GM10248 (cell line): ENCODE measurements around the gene RALGPS1.

Source experiments
- CTCF ChIA-PET: fragments of 300-600 bp; sonication (Branson Sonifier 250); formaldehyde crosslinking; extraction: SDS; loops from one replicate; lab custom pipeline; 2021; ENCODE audit warnings: antibody characterized with exemption; lab: Yijun Ruan, JAX
- POLR2A ChIA-PET: fragments of 350-650 bp; sonication (Branson Sonifier 250); formaldehyde crosslinking; extraction: SDS; loops from one replicate; lab custom pipeline; 2020; ENCODE audit warnings: antibody characterized with exemption; lab: Yijun Ruan, JAX
- DNase-seq: peaks from one replicate; pipeline ENCODE4 v3.0.0; 2012; ENCODE audit errors: extremely low spot score
- CTCF ChIP-seq: IDR thresholded peaks from 2 replicates; pipeline ENCODE4 v1.5.1; 2012; ENCODE audit warnings: mild to moderate bottlenecking, low read depth; ENCODE audit errors: extremely low read depth, missing control alignments, control extremely low read depth

RALGPS1 gene

GRCh38 chr9:127158786-127159324 lies 244.3 kb downstream of the RALGPS1 start:
- DNase-seq: no peak
- ChIA-PET POLR2A (no interaction called here), CTCF (interaction anchor here (2.0 kb wide), 1 partner anchor 40 kb away, joined by 6 read pairs; no protein-coding TSS in a partner anchor)
- no peak for TF ChIP-seq CTCF

GRCh38 chr9:127159325-127159801 lies 244.8 kb downstream of the RALGPS1 start:
- TF ChIP-seq CTCF: no peak
- ChIA-PET CTCF (interaction anchor here (0.9 to 2.0 kb wide), 2 partner anchors 40 to 41 kb away, joined by 3 to 6 read pairs; no protein-coding TSS in a partner anchor), POLR2A (no interaction called here)
- DNase-seq: no peak

- CTCF ChIA-PET: interaction anchor here (0.9 to 2.0 kb wide), 2 partner anchors 39 to 41 kb away, joined by 3 to 6 read pairs; no protein-coding TSS in a partner anchor
- POLR2A ChIA-PET: no interaction called here
- TF ChIP-seq CTCF: no peak
- DNase-seq: no peak
Measured at GRCh38 chr9:127159949-127160610, 245.5 kb downstream of the RALGPS1 start.

GRCh38 chr9:127161081-127161624 lies 246.6 kb downstream of the RALGPS1 start:
- CTCF ChIA-PET: interaction anchor here (0.8 to 1.1 kb wide), 5 partner anchors 9 to 42 kb away, joined by 3 to 4 read pairs (median 3); no protein-coding TSS in a partner anchor
- TF ChIP-seq CTCF: no peak
- DNase-seq: no peak
- POLR2A ChIA-PET: no interaction called here

GRCh38 chr9:127162046-127162863 lies 247.7 kb downstream of the RALGPS1 start:
- ChIA-PET POLR2A (interaction anchor here (0.6 kb wide), 1 partner anchor 207 kb away, joined by 5 read pairs; no protein-coding TSS in a partner anchor), CTCF (interaction anchor here (0.7 to 2.7 kb wide), 7 partner anchors 9 to 113 kb away, joined by 3 to 11 read pairs (median 4); no protein-coding TSS in a partner anchor)
- no peak for TF ChIP-seq CTCF
- DNase-seq: no peak
